HL-60 (cell line): ENCODE measurements around the gene SLC4A3.

Source experiments
- DNase-seq, 2 experiments: peaks; one replicate each; pipeline ENCODE4 v3.0.0-alpha.2; 2010 to 2020; ENCODE audit warnings: low read depth in 1 of 2, low spot score in 1 of 2
- H3K27ac ChIP-seq: fragments of 250-450 bp; sonication (Bioruptor Pico); replicated peaks from 2 replicates; pipeline ENCODE4 v1.5.1; 2020; ENCODE audit warnings: mild to moderate bottlenecking, moderate library complexity
- H3K27me3 ChIP-seq: fragments of 250-450 bp; sonication (Bioruptor Pico); 2 replicates; pipeline ENCODE4 v1.5.1; 2021; ENCODE audit warnings: mild to moderate bottlenecking, moderate library complexity; ENCODE audit not compliant: insufficient read depth, poor library complexity, severe bottlenecking
- H3K4me3 ChIP-seq: replicated peaks from 2 replicates; pipeline ENCODE4 v1.5.1; 2011; ENCODE audit warnings: mild to moderate bottlenecking, control low read depth, low read length; ENCODE audit not compliant: insufficient read depth
- CTCF ChIP-seq: IDR thresholded peaks from one replicate; pipeline ENCODE4 v1.5.1; 2011; ENCODE audit warnings: low read length, control low read depth, inconsistent platforms; ENCODE audit not compliant: insufficient read depth
- GABPA ChIP-seq: IDR thresholded peaks from 2 replicates; pipeline ENCODE4 v1.6.1; 2012; ENCODE audit warnings: low read depth
- POLR2AphosphoS5 ChIP-seq: IDR thresholded peaks from 2 replicates; pipeline ENCODE4 v1.6.1; 2012; ENCODE audit warnings: low read depth
- REST ChIP-seq: IDR thresholded peaks from 2 replicates; pipeline ENCODE4 v1.6.1; 2012; ENCODE audit warnings: low read depth; ENCODE audit not compliant: insufficient replicate concordance
- SPI1 ChIP-seq: IDR thresholded peaks from 2 replicates; pipeline ENCODE4 v1.6.1; 2012; ENCODE audit warnings: low read depth, mild to moderate bottlenecking, borderline replicate concordance

The SLC4A3 gene

DNA sequence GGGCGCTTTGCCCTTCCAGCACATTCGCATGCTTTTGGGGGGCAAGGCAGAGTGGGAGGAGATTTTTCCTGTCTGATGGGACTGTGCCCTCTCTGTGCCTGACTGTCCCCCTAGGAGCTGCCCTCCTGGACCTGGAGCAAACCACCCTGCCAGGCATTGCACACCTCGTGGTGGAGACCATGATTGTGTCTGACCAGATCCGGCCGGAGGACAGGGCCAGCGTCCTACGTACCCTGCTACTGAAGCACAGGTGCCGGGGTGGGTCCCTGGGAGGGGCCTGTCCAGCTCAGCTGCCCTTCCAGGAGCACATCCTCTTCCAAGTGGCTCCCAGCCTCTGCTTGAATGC is 5.3 kb downstream of the SLC4A3 start:
- TF ChIP-seq CTCF (no peak), REST (no peak), POLR2AphosphoS5 (no peak), GABPA (no peak), SPI1 (no peak)
- Histone ChIP-seq H3K4me3 (no peak overlapping the region), H3K27ac (no peak overlapping the region), H3K27me3 (peaks cover 2% of the 10 kb centered on the region)
- DNase-seq = no peak

GRCh38 chr2:219633276-219634065 is 6.0 kb downstream of the SLC4A3 start:
- no peak for TF ChIP-seq GABPA
- no peak for TF ChIP-seq REST
- TF ChIP-seq POLR2AphosphoS5 = no peak
- no peak for TF ChIP-seq SPI1
- TF ChIP-seq CTCF = no peak
- no peak for DNase-seq
- Histone ChIP-seq H3K4me3 (no peak overlapping the region), H3K27me3 (no peaks in the 10 kb centered on the region), H3K27ac (no peak overlapping the region)

- Histone ChIP-seq H3K27ac (no peak overlapping the region), H3K27me3 (no peaks in the 10 kb centered on the region), H3K4me3 (no peak overlapping the region)
- no peak for DNase-seq
- TF ChIP-seq SPI1 (no peak), POLR2AphosphoS5 (no peak), GABPA (no peak), CTCF (no peak), REST (no peak)
These were observed 6.9 kb downstream of the SLC4A3 start for GRCh38 chr2:219634171-219634940.
